Stomach (tissue), 9 donors: ENCODE measurements around the gene MAPRE2. TPM values are rescaled to one million over a fixed set of nuclear protein-coding genes. Genes with fewer than 3 reads are reported as not detected.

ENCODE experiments used
- DNase-seq, 2 donors: peaks; one replicate each; pipeline versions ENCODE4 v3.0.0 to v3.0.0-alpha.2; 2013 to 2019
- H3K27ac ChIP-seq, 5 donors: fragments of 200-600 bp in 4 of 5; sonication (generic) in 4 of 5; one replicate each; pipeline ENCODE4 v1.5.1; 2013 to 2019; ENCODE audit warnings: mild to moderate bottlenecking in 1 of 5, moderate library complexity in 1 of 5
- H3K27me3 ChIP-seq, 3 donors: fragments of 200-600 bp; sonication (generic); one replicate each; pipeline ENCODE4 v1.5.1; 2017 to 2019; ENCODE audit warnings: mixed run types in 1 of 3
- H3K36me3 ChIP-seq, 4 donors: fragments of 200-600 bp; sonication (generic); 1 replicate in 3 of 4; 2 replicates in 1 of 4; pipeline ENCODE4 v1.5.1; 2016 to 2019
- H3K4me1 ChIP-seq, 4 donors: fragments of 200-600 bp; sonication (generic); one replicate each; pipeline ENCODE4 v1.5.1; 2016 to 2019
- H3K4me3 ChIP-seq, 4 donors: fragments of 200-600 bp; sonication (generic) in 3 of 4; one replicate each; pipeline ENCODE4 v1.5.1; 2016 to 2019; ENCODE audit warnings: mild to moderate bottlenecking in 1 of 4
- H3K9me3 ChIP-seq, 4 donors: fragments of 200-600 bp; sonication (generic); one replicate each; pipeline ENCODE4 v1.5.1; 2016 to 2019
- CTCF ChIP-seq, 7 experiments: fragments of 450-650 bp in 4 of 7; fragments of 200-600 bp in 3 of 7; sonication (generic) in 3 of 7; IDR thresholded peaks; one replicate each; pipeline ENCODE4 v1.5.1; 2016 to 2019; ENCODE audit warnings: antibody characterized with exemption in 7 of 7, control low read depth in 2 of 7, mild to moderate bottlenecking in 1 of 7
- EP300 ChIP-seq: sonication (generic); formaldehyde crosslinking; IDR thresholded peaks from one replicate; pipeline ENCODE4 v1.6.1; 2017; ENCODE audit warnings: antibody characterized with exemption
- POLR2A ChIP-seq, 4 donors: fragments of 450-650 bp; IDR thresholded peaks; one replicate each; pipeline ENCODE4 v1.6.1; 2016; ENCODE audit warnings: antibody characterized with exemption in 4 of 4, control low read depth in 2 of 4, mild to moderate bottlenecking in 1 of 4, moderate library complexity in 1 of 4
- POLR2AphosphoS5 ChIP-seq, 3 donors: sonication (generic); formaldehyde crosslinking; IDR thresholded peaks; one replicate each; pipeline ENCODE4 v1.6.1; 2016; ENCODE audit warnings: antibody characterized with exemption in 3 of 3
- WGBS, 5 donors: extraction: QIAGEN DNeasy Blood & Tissue Kit in 3 of 5; methylation state at CpG; one replicate each; pipeline versions ENCODE4 v1.1.5 to v1.1.7; 2013 to 2018; 5-methylcytosine and 5-hydroxymethylcytosine counted together
- intact Hi-C: fragments of 100-400 bp; cut with DNase I; formaldehyde crosslinking; loops from one replicate; pipeline ENCODE4 v1.15.1; 2023; ENCODE audit warnings: low total_unique reads
- polyA plus RNA-seq, 3 donors: library from polyadenylated mRNA; stranded (reverse); fragments of 200-250 nt; gene quantifications; one replicate each; pipeline ENCODE4 v1.2.3, GENCODE V29; 2013
- total RNA-seq, 5 donors: library from RNA; depleted of rRNA; stranded (reverse); fragments of >200 nt; gene quantifications; one replicate each; pipeline versions ENCODE4 v1.1.0 to v1.2.3, GENCODE V29; 2014 to 2016
- donor health status: healthy with polysubstance abuse.
- donor health status: Bipolar disorder and iron deficiency.
- donor health status: healthy.

MAPRE2 gene
- total and polyA plus RNA-seq, 8 donors = 7.4 to 258 (median 24.2) TPM

GRCh38 chr18:35061804-35062203, 20.6 kb downstream of the MAPRE2 start:
- Histone ChIP-seq H3K9me3 (no peaks in the 10 kb centered on the region), H3K36me3 (no peaks in the 10 kb centered on the region), H3K4me1 (peaks cover 0 to 28% (median 12%) of the 10 kb centered on the region in 4 donors), H3K4me3 (no peak overlapping the region), H3K27me3 (no peaks in the 10 kb centered on the region), H3K27ac (no peak overlapping the region)
- WGBS, 5 donors = 78 to 89% (median 84%) methylated on average over 7 of the region's 7 CpGs
- DNase-seq = no peak
- TF ChIP-seq CTCF (IDR thresholded peaks at IDR 0.05) (no peak), POLR2A (IDR thresholded peaks at IDR 0.05) (no peak), EP300 (no peak), POLR2AphosphoS5 (IDR thresholded peaks at IDR 0.05) (no peak)
- intact Hi-C loops = no loop called here

GRCh38 chr18:35062408-35062807, 21.2 kb downstream of the MAPRE2 start:
- TF ChIP-seq CTCF (IDR thresholded peaks at IDR 0.05) (no peak), POLR2AphosphoS5 (IDR thresholded peaks at IDR 0.05) (no peak), POLR2A (IDR thresholded peaks at IDR 0.05) (no peak), EP300 (no peak)
- H3K9me3 ChIP-seq = no peaks in the 10 kb centered on the region
- WGBS, 5 donors = 89 to 95% (median 94%) methylated on average over 5 of the region's 5 CpGs

GRCh38 chr18:35063875-35064690, 22.9 kb downstream of the MAPRE2 start:
- no peaks in the 10 kb centered on the region for H3K9me3 ChIP-seq
- H3K36me3 ChIP-seq = no peaks in the 10 kb centered on the region
- intact Hi-C loops = no loop called here
- H3K27ac ChIP-seq = no peak overlapping the region
- peaks cover 0 to 26% (median 12%) of the 10 kb centered on the region in 4 donors for H3K4me1 ChIP-seq
- no peak overlapping the region for H3K4me3 ChIP-seq
- H3K27me3 ChIP-seq = no peaks in the 10 kb centered on the region
- TF ChIP-seq POLR2A (IDR thresholded peaks at IDR 0.05) (no peak), EP300 (no peak), POLR2AphosphoS5 (IDR thresholded peaks at IDR 0.05) (no peak), CTCF (IDR thresholded peaks at IDR 0.05) (no peak)
- DNase-seq = no peak
- 55 to 75% (median 70%) methylated on average over 4 of the region's 4 CpGs for WGBS, 5 donors

More at GRCh38 chr18:35062408-35062807, 21.2 kb downstream of the MAPRE2 start:
- Histone ChIP-seq H3K4me3 (no peak overlapping the region), H3K36me3 (no peaks in the 10 kb centered on the region), H3K27ac (no peak overlapping the region), H3K27me3 (no peaks in the 10 kb centered on the region), H3K4me1 (peaks cover 0 to 34% (median 12%) of the 10 kb centered on the region in 4 donors)
- intact Hi-C loops = no loop called here
- DNase-seq = no peak

GRCh38 chr18:35067454-35067853, 26.2 kb downstream of the MAPRE2 start:
- no peaks in the 10 kb centered on the region for H3K9me3 ChIP-seq
- no peak overlapping the region for H3K27ac ChIP-seq
- WGBS, 5 donors = 67 to 76% (median 72%) methylated on average over 4 of the region's 4 CpGs
- H3K27me3 ChIP-seq = no peaks in the 10 kb centered on the region
- peaks cover 0 to 19% (median 15%) of the 10 kb centered on the region in 4 donors for H3K36me3 ChIP-seq
- TF ChIP-seq POLR2AphosphoS5 (IDR thresholded peaks at IDR 0.05) = no peak
- DNase-seq = no peak
- peaks cover 0 to 15% (median 9%) of the 10 kb centered on the region in 4 donors for H3K4me1 ChIP-seq
- intact Hi-C loops = no loop called here
- no peak overlapping the region for H3K4me3 ChIP-seq

GRCh38 chr18:35071819-35072247, 30.6 kb downstream of the MAPRE2 start:
- Histone ChIP-seq H3K27me3 (no peaks in the 10 kb centered on the region), H3K27ac (peak overlapping the region in 2 of 5 donors; percentile 6 to 34), H3K4me1 (peaks cover 0 to 31% (median 20%) of the 10 kb centered on the region in 4 donors), H3K9me3 (no peaks in the 10 kb centered on the region), H3K36me3 (peaks cover 0 to 19% (median 15%) of the 10 kb centered on the region in 4 donors), H3K4me3 (no peak overlapping the region)
- TF ChIP-seq CTCF (IDR thresholded peaks at IDR 0.05) (no peak), EP300 (no peak), POLR2AphosphoS5 (IDR thresholded peaks at IDR 0.05) (no peak), POLR2A (IDR thresholded peaks at IDR 0.05) (no peak)
- intact Hi-C loops = no loop called here
- no peak for DNase-seq
- WGBS, 5 donors = 62 to 77% (median 67%) methylated on average over 3 of the region's 3 CpGs
